MCF 10A (cell line): ENCODE measurements around the gene RIC8A. TPM values are rescaled to one million over a fixed set of nuclear protein-coding genes. Genes with fewer than 3 reads are reported as not detected.

Experiments used
- BruUV-seq: library from RNA; stranded (reverse); fragments of 400-500 nt; replicated peaks from 2 replicates; lab custom pipeline; 2021; lab: Mats Ljungman, UMichigan
- CTCF ChIA-PET: fragments of 300-600 bp; sonication (Branson Sonifier 250); formaldehyde crosslinking; extraction: SDS; loops from one replicate; lab custom pipeline; 2021; ENCODE audit warnings: antibody characterized with exemption, inconsistent platforms; lab: Yijun Ruan, JAX
- POLR2A ChIA-PET: fragments of 300-600, 350-650 bp; sonication (Branson Sonifier 250); formaldehyde crosslinking; extraction: SDS; loops from one replicate; lab custom pipeline; 2020; ENCODE audit warnings: antibody characterized with exemption, inconsistent platforms; lab: Yijun Ruan, JAX
- DNase-seq: peaks from one replicate; pipeline ENCODE4 v3.0.0-alpha.2; 2018; ENCODE audit not compliant: unreplicated experiment
- H3K27ac Mint-ChIP-seq: one replicate; pipeline ENCODE4 v1.8.0; 2022; ENCODE audit warnings: mild to moderate bottlenecking, low read depth, mixed read lengths; ENCODE audit not compliant: unreplicated experiment
- H3K27me3 Mint-ChIP-seq: one replicate; pipeline ENCODE4 v1.8.0; 2022; ENCODE audit warnings: mixed read lengths; ENCODE audit not compliant: insufficient read depth, unreplicated experiment
- H3K36me3 Mint-ChIP-seq: one replicate; pipeline ENCODE4 v1.8.0; 2022; ENCODE audit warnings: mild to moderate bottlenecking, moderate library complexity, mixed read lengths; ENCODE audit not compliant: insufficient read depth, unreplicated experiment
- H3K4me1 Mint-ChIP-seq: one replicate; pipeline ENCODE4 v1.8.0; 2022; ENCODE audit warnings: mixed read lengths; ENCODE audit not compliant: insufficient read depth, unreplicated experiment
- H3K4me3 Mint-ChIP-seq: one replicate; pipeline ENCODE4 v1.8.0; 2022; ENCODE audit warnings: mild to moderate bottlenecking, moderate library complexity, mixed read lengths; ENCODE audit not compliant: unreplicated experiment
- H3K9me3 Mint-ChIP-seq: one replicate; pipeline ENCODE4 v1.8.0; 2022; ENCODE audit warnings: mixed read lengths; ENCODE audit not compliant: unreplicated experiment
- intact Hi-C: fragments of 100-400 bp; cut with micrococcal nuclease; formaldehyde crosslinking; loops from 2 replicates; pipeline ENCODE4 v1.14.1; 2022
- total RNA-seq: library from RNA; stranded (reverse); gene quantifications from 2 replicates; pipeline ENCODE4 v1.2.3, GENCODE V29; 2022
- TF ChIP-seq, protein P1 (sequence below): fragments of 200-600 bp; IDR thresholded peaks from one replicate; pipeline ENCODE4 v1.8.0; 2022; ENCODE audit warnings: antibody characterized with exemption, mild to moderate bottlenecking; ENCODE audit not compliant: unreplicated experiment

The RIC8A gene
- total RNA-seq, 1 experiment from 2014 or later: 93.3 TPM

DNA sequence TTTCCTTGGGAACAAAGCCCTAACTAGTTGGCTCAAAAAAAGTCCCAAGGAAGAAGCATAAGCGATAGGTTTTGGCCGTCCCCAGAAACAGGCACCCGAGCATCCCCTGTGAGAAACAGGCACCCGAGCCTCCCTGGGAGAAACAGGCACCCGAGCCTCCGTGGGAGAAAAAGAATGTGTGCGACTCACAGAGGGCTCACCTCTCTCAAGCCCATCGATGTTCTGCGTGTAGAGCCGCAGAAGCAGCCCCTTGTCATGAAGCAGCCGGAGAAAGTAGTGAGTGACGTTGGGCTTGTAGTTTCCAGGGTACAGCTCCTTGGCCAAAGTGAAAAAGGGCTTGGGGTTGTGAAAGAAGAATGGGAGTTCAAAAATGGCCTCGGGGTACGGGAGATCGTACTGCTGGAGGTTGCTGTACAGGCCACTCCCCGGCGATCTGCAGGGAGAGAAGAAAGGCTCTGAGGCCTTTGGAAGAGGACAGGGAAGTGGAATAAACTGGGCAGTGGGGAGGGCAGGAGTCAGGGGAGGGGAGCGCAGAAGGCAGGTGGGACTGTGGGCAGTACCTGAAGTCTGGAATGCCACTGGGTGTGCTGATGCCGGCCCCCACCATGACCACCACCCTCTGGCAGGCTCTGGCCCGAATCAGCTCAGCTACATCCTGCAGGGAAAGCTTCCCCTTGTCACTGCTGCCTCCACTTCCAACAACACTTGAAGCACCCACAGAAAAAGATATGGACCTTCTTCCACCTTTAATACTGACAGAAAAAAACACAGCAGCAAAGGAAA lies 25.5 kb downstream of the RIC8A start:
- Mint-ChIP-seq H3K4me1 (peaks cover 19% of the 10 kb centered on the region), H3K9me3 (no peaks in the 10 kb centered on the region), H3K27me3 (no peaks in the 10 kb centered on the region), H3K27ac (peak overlapping the region; percentile 19), H3K36me3 (peaks cover 44% of the 10 kb centered on the region), H3K4me3 (no peak overlapping the region)
- TF ChIP-seq, protein P1, sequence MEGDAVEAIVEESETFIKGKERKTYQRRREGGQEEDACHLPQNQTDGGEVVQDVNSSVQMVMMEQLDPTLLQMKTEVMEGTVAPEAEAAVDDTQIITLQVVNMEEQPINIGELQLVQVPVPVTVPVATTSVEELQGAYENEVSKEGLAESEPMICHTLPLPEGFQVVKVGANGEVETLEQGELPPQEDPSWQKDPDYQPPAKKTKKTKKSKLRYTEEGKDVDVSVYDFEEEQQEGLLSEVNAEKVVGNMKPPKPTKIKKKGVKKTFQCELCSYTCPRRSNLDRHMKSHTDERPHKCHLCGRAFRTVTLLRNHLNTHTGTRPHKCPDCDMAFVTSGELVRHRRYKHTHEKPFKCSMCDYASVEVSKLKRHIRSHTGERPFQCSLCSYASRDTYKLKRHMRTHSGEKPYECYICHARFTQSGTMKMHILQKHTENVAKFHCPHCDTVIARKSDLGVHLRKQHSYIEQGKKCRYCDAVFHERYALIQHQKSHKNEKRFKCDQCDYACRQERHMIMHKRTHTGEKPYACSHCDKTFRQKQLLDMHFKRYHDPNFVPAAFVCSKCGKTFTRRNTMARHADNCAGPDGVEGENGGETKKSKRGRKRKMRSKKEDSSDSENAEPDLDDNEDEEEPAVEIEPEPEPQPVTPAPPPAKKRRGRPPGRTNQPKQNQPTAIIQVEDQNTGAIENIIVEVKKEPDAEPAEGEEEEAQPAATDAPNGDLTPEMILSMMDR: no peak
- BruUV-seq: no TSS peak
- intact Hi-C loops: no loop called here
- POLR2A ChIA-PET: interaction anchor here (0.5 to 6.5 kb wide), 3 partner anchors 14 to 222 kb away, joined by 3 to 136 read pairs (median 4); partner anchors contain the start of genes BET1L and RIC8A
- no peak for DNase-seq
- CTCF ChIA-PET: interaction anchor here (0.7 kb wide), 1 partner anchor 273 kb away, joined by 3 read pairs; no protein-coding TSS in a partner anchor

DNA sequence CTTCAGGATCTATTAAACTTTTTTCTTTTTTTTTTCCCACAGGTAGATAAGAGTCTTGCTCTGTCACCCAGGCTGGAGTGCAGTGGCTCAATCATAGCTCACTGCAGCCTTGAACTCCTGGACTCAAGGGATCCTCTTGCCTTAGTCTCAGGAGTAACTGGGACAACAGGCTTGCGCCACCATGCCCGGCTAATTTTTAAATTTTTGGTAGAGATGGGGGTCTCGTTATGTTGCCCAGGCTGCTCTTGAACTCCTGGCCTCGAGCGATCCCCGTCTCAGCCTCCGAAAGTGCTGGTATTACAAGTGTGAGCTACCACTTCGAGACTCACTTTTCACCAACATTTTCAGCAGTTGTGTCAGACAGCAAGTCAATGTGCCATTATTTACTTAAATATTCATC lies 27.7 kb downstream of the RIC8A start:
- DNase-seq: no peak
- H3K9me3 Mint-ChIP-seq: no peaks in the 10 kb centered on the region
- BruUV-seq: no TSS peak
- peaks cover 45% of the 10 kb centered on the region for H3K36me3 Mint-ChIP-seq
- H3K4me3 Mint-ChIP-seq: peak overlapping the region; percentile 79
- peaks cover 19% of the 10 kb centered on the region for H3K4me1 Mint-ChIP-seq
- H3K27ac Mint-ChIP-seq: no peak overlapping the region
- H3K27me3 Mint-ChIP-seq: no peaks in the 10 kb centered on the region
- intact Hi-C loops: no loop called here
- ChIA-PET CTCF (interaction anchor here (0.7 to 1.4 kb wide), 3 partner anchors 16 to 213 kb away, joined by 3 to 4 read pairs (median 4); no protein-coding TSS in a partner anchor), POLR2A (interaction anchor here (0.6 to 6.5 kb wide), 10 partner anchors 9 to 120 kb away, joined by 3 to 136 read pairs (median 4); partner anchors contain the start of genes BET1L and RIC8A)
- TF ChIP-seq, protein P1: no peak

DNA sequence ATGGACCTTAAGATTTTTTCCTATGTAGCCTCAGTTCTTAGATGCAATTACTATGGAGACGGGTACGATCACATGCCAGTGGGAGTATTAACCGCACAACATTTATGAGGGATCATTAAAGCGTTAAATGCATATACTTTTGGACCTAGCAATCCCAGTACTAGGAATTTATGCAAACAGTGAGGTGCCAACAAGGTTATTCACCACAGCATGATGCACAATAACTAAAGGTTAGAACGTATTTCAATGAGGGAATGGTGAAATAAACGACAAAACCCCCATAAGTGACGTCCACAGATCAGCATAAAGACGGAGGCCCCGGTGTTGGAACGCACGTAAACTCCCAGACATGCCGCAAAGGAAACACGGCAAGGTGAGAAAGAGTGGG lies 28.1 kb downstream of the RIC8A start:
- ChIA-PET POLR2A (interaction anchor here (0.8 to 6.5 kb wide), 7 partner anchors 19 to 126 kb away, joined by 3 to 136 read pairs (median 4); partner anchors contain the start of genes BET1L and RIC8A), CTCF (interaction anchor here (1.0 to 4.1 kb wide), 3 partner anchors 14 to 213 kb away, joined by 3 to 28 read pairs (median 4); no protein-coding TSS in a partner anchor)
- TF ChIP-seq, protein P1: no peak
- H3K27ac Mint-ChIP-seq: no peak overlapping the region
- no peak for DNase-seq
- H3K27me3 Mint-ChIP-seq: no peaks in the 10 kb centered on the region
- intact Hi-C loops: no loop called here
- peak overlapping the region; percentile 79 for H3K4me3 Mint-ChIP-seq
- H3K9me3 Mint-ChIP-seq: no peaks in the 10 kb centered on the region
- BruUV-seq: TSS peak; percentile 54
- peaks cover 46% of the 10 kb centered on the region for H3K36me3 Mint-ChIP-seq
- H3K4me1 Mint-ChIP-seq: peaks cover 19% of the 10 kb centered on the region
